ENCODE measurements around the gene ARHGEF3.

ARHGEF3 gene

GRCh38 chr3:56801662-56802377 is at the start of gene ARHGEF3:
Gene ARHGEF3 (minus strand): TSS chr3:56801949. CDS start chr3:56801798, 151 bp downstream.
- FAIRE-seq = peak; percentile 50

- no peak for FAIRE-seq
Observed at GRCh38 chr3:56849698-56850097, 47.9 kb upstream of the ARHGEF3 start.

- peak; percentile 98 for FAIRE-seq
Observed at GRCh38 chr3:56845505-56845904, 43.8 kb upstream of the ARHGEF3 start.

- no peak for FAIRE-seq
Observed at GRCh38 chr3:56844536-56844935, 42.8 kb upstream of the ARHGEF3 start.

GRCh38 chr3:56839784-56840715 is 38.3 kb upstream of the ARHGEF3 start:
- no peak for FAIRE-seq

GRCh38 chr3:56838448-56838847 is 36.7 kb upstream of the ARHGEF3 start:
- no peak for FAIRE-seq

- no peak for FAIRE-seq
Observed at GRCh38 chr3:56837196-56837955, 35.6 kb upstream of the ARHGEF3 start.

- FAIRE-seq = no peak
Observed at GRCh38 chr3:56836276-56837163, 34.8 kb upstream of the ARHGEF3 start.

- no peak for FAIRE-seq
Observed at GRCh38 chr3:56835650-56836227, 34.0 kb upstream of the ARHGEF3 start.

- no peak for FAIRE-seq
Observed at GRCh38 chr3:56833536-56833935, 31.8 kb upstream of the ARHGEF3 start.

- FAIRE-seq = no peak
Observed at GRCh38 chr3:56833022-56833421, 31.3 kb upstream of the ARHGEF3 start.

GRCh38 chr3:56831572-56831971 is 29.8 kb upstream of the ARHGEF3 start:
- no peak for FAIRE-seq

- FAIRE-seq = no peak
Observed at GRCh38 chr3:56830884-56831283, 29.1 kb upstream of the ARHGEF3 start.

GRCh38 chr3:56829533-56829932 is 27.8 kb upstream of the ARHGEF3 start:
- FAIRE-seq = no peak

GRCh38 chr3:56826831-56827722 is 25.3 kb upstream of the ARHGEF3 start:
- peak; percentile 50 for FAIRE-seq

- peak; percentile 6 for FAIRE-seq
Observed at GRCh38 chr3:56825567-56826438, 24.1 kb upstream of the ARHGEF3 start.

GRCh38 chr3:56823984-56824703 is 22.4 kb upstream of the ARHGEF3 start:
- no peak for FAIRE-seq

GRCh38 chr3:56823421-56823926 is 21.7 kb upstream of the ARHGEF3 start:
- no peak for FAIRE-seq

GRCh38 chr3:56822501-56822900 is 20.8 kb upstream of the ARHGEF3 start:
- FAIRE-seq = no peak

Data from G401.6 (cell line).